HepG2 (cell line): ENCODE results near the gene ZNF217. TPM values are rescaled to one million over a fixed set of nuclear protein-coding genes. Genes with fewer than 3 reads are reported as not detected.

ENCODE experiments used
- ATF7 ChIP-seq, 2 experiments: fragments of 450-650 bp in 1 of 2; sonication (generic) in 1 of 2; formaldehyde crosslinking in 1 of 2; IDR thresholded peaks; 2 replicates each; pipeline versions ENCODE4 v1.4.0 to v1.6.1; 2016 to 2020; ENCODE audit warnings: antibody characterized with exemption in 1 of 2, mild to moderate bottlenecking in 1 of 2, missing genetic modification reagents in 1 of 2
- ATRX ChIP-seq: sonication (generic); formaldehyde crosslinking; IDR thresholded peaks from 2 replicates; pipeline ENCODE4 v1.4.0; 2020; ENCODE audit warnings: missing genetic modification reagents, borderline replicate concordance
- BATF2 ChIP-seq: sonication (generic); formaldehyde crosslinking; IDR thresholded peaks from 2 replicates; pipeline ENCODE4 v1.8.0; 2022; ENCODE audit warnings: mild to moderate bottlenecking, missing genetic modification reagents, moderate library complexity
- HMG20B ChIP-seq: conservative IDR thresholded peaks from 2 replicates; pipeline ENCODE4 v1.6.1; 2016; ENCODE audit warnings: missing genetic modification reagents, missing compliant biosample characterization
- HMGA1 ChIP-seq: sonication (generic); formaldehyde crosslinking; conservative IDR thresholded peaks from 2 replicates; pipeline ENCODE4 v1.4.0; 2020; ENCODE audit warnings: missing genetic modification reagents
- KAT8 ChIP-seq: IDR thresholded peaks from 2 replicates; pipeline ENCODE4 v1.6.1; 2016; ENCODE audit warnings: missing genetic modification reagents, missing compliant biosample characterization
- NBN ChIP-seq: fragments of 450-650 bp; conservative IDR thresholded peaks from 2 replicates; pipeline ENCODE4 v1.6.1; 2017
- NCOA1 ChIP-seq: sonication (generic); formaldehyde crosslinking; IDR thresholded peaks from 2 replicates; pipeline ENCODE4 v1.9.0; 2021; ENCODE audit warnings: missing genetic modification reagents
- REST ChIP-seq, 2 experiments: IDR thresholded peaks; 2 replicates each; pipeline ENCODE4 v1.6.1; 2011 to 2012; ENCODE audit warnings: low read length in 2 of 2, borderline replicate concordance in 1 of 2, low read depth in 1 of 2, mild to moderate bottlenecking in 1 of 2, moderate library complexity in 1 of 2
- RFX5 ChIP-seq: IDR thresholded peaks from 2 replicates; pipeline ENCODE4 v1.6.1; 2011; ENCODE audit warnings: low read depth, low read length, improper control_type of control experiment
- SKI ChIP-seq: fragments of 450-650 bp; IDR thresholded peaks from one replicate; pipeline ENCODE4 v1.6.1; 2018; ENCODE audit warnings: mild to moderate bottlenecking; ENCODE audit not compliant: partially characterized antibody
- SNAPC2 ChIP-seq: sonication (generic); formaldehyde crosslinking; IDR thresholded peaks from 2 replicates; pipeline ENCODE4 v1.8.1; 2022; ENCODE audit warnings: mild to moderate bottlenecking, missing genetic modification reagents
- THYN1 ChIP-seq: sonication (generic); formaldehyde crosslinking; IDR thresholded peaks from 2 replicates; pipeline ENCODE4 v1.8.1; 2023; ENCODE audit warnings: low read depth, mild to moderate bottlenecking, moderate library complexity, missing genetic modification reagents, borderline replicate concordance
- YEATS2 ChIP-seq: sonication (generic); formaldehyde crosslinking; IDR thresholded peaks from 2 replicates; pipeline ENCODE4 v1.4.0; 2020; ENCODE audit warnings: missing genetic modification reagents, borderline replicate concordance
- ZBTB37 ChIP-seq: sonication (generic); formaldehyde crosslinking; IDR thresholded peaks from 2 replicates; pipeline ENCODE4 v1.4.0; 2020; ENCODE audit warnings: mild to moderate bottlenecking, missing genetic modification reagents
- ZNF274 ChIP-seq: sonication (generic); formaldehyde crosslinking; IDR thresholded peaks from 2 replicates; pipeline ENCODE4 v1.5.1; 2020; ENCODE audit warnings: mild to moderate bottlenecking, missing genetic modification reagents
- ZNF329 ChIP-seq: sonication (generic); formaldehyde crosslinking; IDR thresholded peaks from 2 replicates; pipeline ENCODE4 v1.9.0; 2021; ENCODE audit warnings: low read depth, mild to moderate bottlenecking, missing genetic modification reagents
- ZNF333 ChIP-seq: sonication (generic); formaldehyde crosslinking; IDR thresholded peaks from 2 replicates; pipeline ENCODE4 v1.4.0; 2020; ENCODE audit warnings: mild to moderate bottlenecking, missing genetic modification reagents, borderline replicate concordance
- ZNF343 ChIP-seq: sonication (generic); formaldehyde crosslinking; IDR thresholded peaks from 2 replicates; pipeline ENCODE4 v1.4.0; 2020; ENCODE audit warnings: mild to moderate bottlenecking, missing genetic modification reagents
- ZNF557 ChIP-seq: sonication (generic); formaldehyde crosslinking; IDR thresholded peaks from 2 replicates; pipeline ENCODE4 v1.4.0; 2020; ENCODE audit warnings: missing genetic modification reagents
- ZNF562 ChIP-seq: sonication (generic); formaldehyde crosslinking; IDR thresholded peaks from 2 replicates; pipeline ENCODE4 v1.8.0; 2022; ENCODE audit warnings: missing genetic modification reagents, borderline replicate concordance
- ZNF577 ChIP-seq: sonication (generic); formaldehyde crosslinking; IDR thresholded peaks from 2 replicates; pipeline ENCODE4 v1.4.0; 2020; ENCODE audit warnings: mild to moderate bottlenecking, low read depth, missing genetic modification reagents, borderline replicate concordance
- ZNF879 ChIP-seq: sonication (generic); formaldehyde crosslinking; IDR thresholded peaks from 2 replicates; pipeline ENCODE4 v1.8.1; 2023; ENCODE audit warnings: missing genetic modification reagents
- polyA plus RNA-seq, 8 experiments: library from polyadenylated mRNA; depleted of rRNA in 3 of 8; stranded (reverse) in 7 of 8; unstranded in 1 of 8; fragments of >200 nt; fragmentation: Illumina TruSeq in 4 of 8; extraction: Trizol in 4 of 8; gene quantifications; 2 replicates each; pipeline versions ENCODE4 v1.2.1 to v1.2.3, GENCODE V29; 2011 to 2016; ENCODE audit warnings: low read depth in 4 of 8, missing spikeins in 1 of 8, mixed read lengths in 1 of 8; ENCODE audit not compliant: insufficient read depth in 1 of 8
- total RNA-seq, 5 experiments: library from RNA; depleted of rRNA; stranded (reverse); fragments of >200 nt; fragmentation: Illumina TruSeq; extraction: Trizol; gene quantifications; 2 replicates each; pipeline ENCODE4 v1.2.3, GENCODE V29; 2016; ENCODE audit warnings: low read depth in 1 of 5

Gene ZNF217
- total and polyA plus RNA-seq, 2 of the 13 experiments (the other 11 are each of a cell fraction or from before 2014, with no cell fraction given), result 22.3 to 29.8 TPM

GRCh38 chr20:53579581-53580375 is 13.9 kb downstream of the ZNF217 start (continued):
- peak in 1 of 2 experiments; percentile 75; a peak in 2 of 4 replicates for TF ChIP-seq REST (IDR thresholded peaks at IDR 0.05; ENCODE audit: borderline replicate concordance in 1 of 2, low read depth in 1 of 2, low read length in 2 of 2)
- TF ChIP-seq YEATS2 (CRISPR knock-in tag), result peak; percentile 74; the same call in 1 of the 2 replicates
- peak; percentile 88 for TF ChIP-seq NCOA1
- no peak; the same call in none of the 2 replicates for TF ChIP-seq ZNF557
- peak; percentile 64 for TF ChIP-seq ZNF879
- TF ChIP-seq NBN, result no peak
- TF ChIP-seq ZNF343, result peak; percentile 62; the same call in 1 of the 2 replicates
- no peak for TF ChIP-seq HMGA1
- no peak for TF ChIP-seq ATRX (CRISPR knock-in tag)
- no peak for TF ChIP-seq ZNF333 (CRISPR knock-in tag)
- TF ChIP-seq ZNF329 (CRISPR knock-in tag), result no peak
- no peak for TF ChIP-seq BATF2 (CRISPR knock-in tag)
- no peak for TF ChIP-seq ZNF562
- TF ChIP-seq SNAPC2 (CRISPR knock-in tag), result peak; percentile 85; the same call in 1 of the 2 replicates
- TF ChIP-seq SKI, result peak; percentile 83
- TF ChIP-seq KAT8 (CRISPR knock-in tag), result peak; percentile 92
- peak; percentile 99 for TF ChIP-seq ZBTB37
- TF ChIP-seq ZNF577 (CRISPR knock-in tag), result no peak
- no peak for TF ChIP-seq RFX5
- TF ChIP-seq ATF7 (IDR thresholded peaks at IDR 0.05), result peak; percentile 96
- TF ChIP-seq ATF7 (CRISPR knock-in tag; IDR thresholded peaks at IDR 0.05), result peak; percentile 71; the same call in 1 of the 2 replicates
- peak; percentile 98 for TF ChIP-seq HMG20B
- TF ChIP-seq ZNF274 (CRISPR knock-in tag), result no peak
- TF ChIP-seq THYN1 (CRISPR knock-in tag), result no peak
